ENCODE results near the gene SEH1L.

Gene SEH1L

DNA sequence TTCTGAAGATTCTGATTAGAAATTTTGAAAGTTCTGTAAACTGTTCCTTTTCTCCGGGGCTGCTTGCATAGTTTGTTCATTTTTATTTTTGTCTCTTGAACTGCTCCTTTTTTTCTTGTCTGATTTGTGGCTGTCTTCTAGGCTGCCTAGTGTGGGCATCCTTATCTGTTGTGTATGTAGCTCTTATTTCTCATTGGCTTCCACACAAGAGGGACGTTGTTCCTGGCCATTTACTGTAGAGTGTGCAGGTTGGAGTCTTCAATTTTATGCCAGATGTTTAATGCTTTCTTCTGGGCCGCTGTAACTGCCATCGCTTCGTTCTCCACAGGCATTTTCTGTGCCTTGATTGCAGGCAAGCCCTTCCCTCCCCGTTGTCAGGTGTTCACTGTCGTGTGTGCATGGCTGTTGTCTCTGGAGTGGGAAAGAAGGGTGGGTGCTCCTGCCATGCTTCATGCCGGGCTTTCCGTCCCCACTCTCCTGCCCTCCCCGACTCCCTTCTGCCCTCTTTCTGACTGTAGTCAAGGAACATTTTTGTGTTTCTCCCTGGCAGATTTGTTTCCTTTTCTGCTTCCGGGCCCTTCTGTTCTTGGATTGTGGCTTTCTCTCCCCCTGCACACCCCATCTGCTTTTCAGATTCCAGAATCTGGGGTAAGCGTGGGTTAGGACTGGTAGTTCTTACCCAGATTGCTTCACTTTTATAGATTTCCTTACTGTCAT lies 58.9 kb downstream of the SEH1L start:
- Histone ChIP-seq H3K4me3 (ENCODE audit: low read length) (no peak overlapping the region), H2AFZ (ENCODE audit: low read depth, low read length) (no peak overlapping the region), H3K79me2 (ENCODE audit: low read length) (peaks cover 51% of the 10 kb centered on the region), H3K9ac (ENCODE audit: low read length) (no peak overlapping the region), H3K4me1 (ENCODE audit: low read length) (no peaks in the 10 kb centered on the region), H3K36me3 (replicated peaks; ENCODE audit: low read depth, low read length) (peaks cover 37% of the 10 kb centered on the region), H4K20me1 (ENCODE audit: insufficient read depth, low read length) (peaks cover 32% of the 10 kb centered on the region), H3K27ac (ENCODE audit: low read length) (no peak overlapping the region), H3K4me2 (ENCODE audit: low read length) (no peak overlapping the region), H3K27me3 (ENCODE audit: low read depth, low read length) (no peaks in the 10 kb centered on the region), H3K9me3 (ENCODE audit: insufficient read depth, low read length) (no peaks in the 10 kb centered on the region)
- no peak for TF ChIP-seq EZH2phosphoT487 (IDR thresholded peaks at IDR 0.05; ENCODE audit: low read depth)
- TF ChIP-seq, protein P1, sequence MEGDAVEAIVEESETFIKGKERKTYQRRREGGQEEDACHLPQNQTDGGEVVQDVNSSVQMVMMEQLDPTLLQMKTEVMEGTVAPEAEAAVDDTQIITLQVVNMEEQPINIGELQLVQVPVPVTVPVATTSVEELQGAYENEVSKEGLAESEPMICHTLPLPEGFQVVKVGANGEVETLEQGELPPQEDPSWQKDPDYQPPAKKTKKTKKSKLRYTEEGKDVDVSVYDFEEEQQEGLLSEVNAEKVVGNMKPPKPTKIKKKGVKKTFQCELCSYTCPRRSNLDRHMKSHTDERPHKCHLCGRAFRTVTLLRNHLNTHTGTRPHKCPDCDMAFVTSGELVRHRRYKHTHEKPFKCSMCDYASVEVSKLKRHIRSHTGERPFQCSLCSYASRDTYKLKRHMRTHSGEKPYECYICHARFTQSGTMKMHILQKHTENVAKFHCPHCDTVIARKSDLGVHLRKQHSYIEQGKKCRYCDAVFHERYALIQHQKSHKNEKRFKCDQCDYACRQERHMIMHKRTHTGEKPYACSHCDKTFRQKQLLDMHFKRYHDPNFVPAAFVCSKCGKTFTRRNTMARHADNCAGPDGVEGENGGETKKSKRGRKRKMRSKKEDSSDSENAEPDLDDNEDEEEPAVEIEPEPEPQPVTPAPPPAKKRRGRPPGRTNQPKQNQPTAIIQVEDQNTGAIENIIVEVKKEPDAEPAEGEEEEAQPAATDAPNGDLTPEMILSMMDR (IDR thresholded peaks at IDR 0.05; ENCODE audit: low read depth, low read length) = no peak

DNA sequence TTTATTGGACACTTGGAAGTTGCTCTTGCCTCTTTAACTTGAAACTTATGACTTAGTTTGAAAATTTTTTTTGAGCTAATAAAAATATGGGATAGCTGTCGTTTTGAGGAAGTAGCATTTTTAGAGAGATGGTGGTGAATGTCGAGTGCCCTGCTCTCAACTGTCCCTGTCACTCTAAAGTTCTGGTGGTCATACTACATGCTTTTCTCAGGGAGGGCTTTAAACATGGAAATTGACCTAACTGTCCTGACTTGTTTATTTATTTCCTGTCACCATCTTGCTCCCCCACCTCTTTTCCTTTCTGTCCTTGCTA lies 59.4 kb downstream of the SEH1L start:
- peaks cover 38% of the 10 kb centered on the region for H3K36me3 ChIP-seq (replicated peaks; ENCODE audit: low read depth, low read length)
- no peaks in the 10 kb centered on the region for H3K4me1 ChIP-seq (ENCODE audit: low read length)
- H3K9me3 ChIP-seq (ENCODE audit: insufficient read depth, low read length) = no peaks in the 10 kb centered on the region
- no peak for TF ChIP-seq EZH2phosphoT487 (IDR thresholded peaks at IDR 0.05; ENCODE audit: low read depth)
- TF ChIP-seq, protein P1 (IDR thresholded peaks at IDR 0.05; ENCODE audit: low read depth, low read length) = no peak
- H3K4me3 ChIP-seq (ENCODE audit: low read length) = no peak overlapping the region
- H3K4me2 ChIP-seq (ENCODE audit: low read length) = no peak overlapping the region
- no peak overlapping the region for H3K9ac ChIP-seq (ENCODE audit: low read length)
- peaks cover 32% of the 10 kb centered on the region for H4K20me1 ChIP-seq (ENCODE audit: insufficient read depth, low read length)
- no peaks in the 10 kb centered on the region for H3K27me3 ChIP-seq (ENCODE audit: low read depth, low read length)
- H3K79me2 ChIP-seq (ENCODE audit: low read length) = peaks cover 49% of the 10 kb centered on the region
- no peak overlapping the region for H2AFZ ChIP-seq (ENCODE audit: low read depth, low read length)
- H3K27ac ChIP-seq (ENCODE audit: low read length) = no peak overlapping the region

DNA sequence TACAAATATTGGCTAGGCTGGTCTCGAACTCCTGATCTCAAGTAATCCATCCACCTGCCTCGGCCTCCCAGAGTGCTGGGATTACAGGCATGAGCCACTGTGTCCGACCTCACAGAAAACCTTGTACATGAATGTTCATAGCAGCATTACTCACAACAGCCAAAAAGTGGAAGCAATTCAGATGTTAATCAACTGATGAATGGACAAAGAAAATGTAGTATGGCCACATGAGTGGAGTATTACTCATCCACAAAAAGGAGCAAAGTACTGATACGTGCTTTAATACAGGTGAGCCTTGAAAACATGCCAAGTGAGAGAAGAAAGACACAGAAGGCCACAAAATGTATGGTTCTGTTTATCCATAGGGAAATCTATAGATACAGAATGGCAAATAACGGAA lies 63.9 kb downstream of the SEH1L start:
- Histone ChIP-seq H3K27ac (ENCODE audit: low read length) (no peak overlapping the region), H4K20me1 (ENCODE audit: insufficient read depth, low read length) (peaks cover 4% of the 10 kb centered on the region; the same call in 1 of the 2 replicates), H3K4me3 (ENCODE audit: low read length) (no peak overlapping the region), H3K36me3 (replicated peaks; ENCODE audit: low read depth, low read length) (peaks cover 56% of the 10 kb centered on the region), H3K4me2 (ENCODE audit: low read length) (no peak overlapping the region), H3K27me3 (ENCODE audit: low read depth, low read length) (no peaks in the 10 kb centered on the region), H2AFZ (ENCODE audit: low read depth, low read length) (no peak overlapping the region), H3K79me2 (ENCODE audit: low read length) (peaks cover 12% of the 10 kb centered on the region), H3K4me1 (ENCODE audit: low read length) (no peaks in the 10 kb centered on the region), H3K9me3 (ENCODE audit: insufficient read depth, low read length) (no peaks in the 10 kb centered on the region), H3K9ac (ENCODE audit: low read length) (no peak overlapping the region)
- TF ChIP-seq, protein P1 (IDR thresholded peaks at IDR 0.05; ENCODE audit: low read depth, low read length) = no peak
- TF ChIP-seq EZH2phosphoT487 (IDR thresholded peaks at IDR 0.05; ENCODE audit: low read depth) = no peak

DNA sequence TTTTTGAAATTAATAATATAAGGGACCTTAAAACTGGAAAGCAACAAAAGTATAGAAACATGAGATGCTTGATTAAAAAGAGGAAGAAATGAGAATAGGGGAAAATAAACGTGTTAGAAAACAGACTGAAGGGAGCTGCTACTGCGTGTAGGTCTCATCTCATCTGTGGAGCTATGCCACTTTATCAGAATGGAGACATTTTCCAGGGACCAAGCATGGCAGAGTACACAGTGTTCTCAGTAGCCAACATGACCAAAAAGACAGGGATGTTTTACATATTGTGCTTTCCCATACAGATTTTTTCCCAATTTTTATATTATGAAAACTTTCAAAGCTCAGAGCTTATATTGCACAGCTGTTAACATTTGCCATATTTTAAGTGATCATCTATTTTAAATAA lies 66.4 kb downstream of the SEH1L start:
- TF ChIP-seq, protein P1 (IDR thresholded peaks at IDR 0.05; ENCODE audit: low read depth, low read length) = no peak
- no peak for TF ChIP-seq EZH2phosphoT487 (IDR thresholded peaks at IDR 0.05; ENCODE audit: low read depth)
- H3K4me1 ChIP-seq (ENCODE audit: low read length) = peaks cover 6% of the 10 kb centered on the region
- H3K27ac ChIP-seq (ENCODE audit: low read length) = no peak overlapping the region
- H3K9ac ChIP-seq (ENCODE audit: low read length) = no peak overlapping the region
- H3K27me3 ChIP-seq (ENCODE audit: low read depth, low read length) = no peaks in the 10 kb centered on the region
- H3K36me3 ChIP-seq (replicated peaks; ENCODE audit: low read depth, low read length) = peaks cover 68% of the 10 kb centered on the region
- H3K9me3 ChIP-seq (ENCODE audit: insufficient read depth, low read length) = no peaks in the 10 kb centered on the region
- no peak overlapping the region for H2AFZ ChIP-seq (ENCODE audit: low read depth, low read length)
- no peaks in the 10 kb centered on the region for H3K79me2 ChIP-seq (ENCODE audit: low read length)
- H4K20me1 ChIP-seq (ENCODE audit: insufficient read depth, low read length) = no peaks in the 10 kb centered on the region
- no peak overlapping the region for H3K4me2 ChIP-seq (ENCODE audit: low read length)
- H3K4me3 ChIP-seq (ENCODE audit: low read length) = no peak overlapping the region

Measured in OCI-LY3 (cell line).